ENCODE results near the gene KRAS. TPM values are rescaled to one million over a fixed set of nuclear protein-coding genes. Genes with fewer than 3 reads are reported as not detected.

KRAS gene
- total RNA-seq, 3 donors from 2014 or later: 10.6 to 15.7 (median 14.3) TPM

DNA sequence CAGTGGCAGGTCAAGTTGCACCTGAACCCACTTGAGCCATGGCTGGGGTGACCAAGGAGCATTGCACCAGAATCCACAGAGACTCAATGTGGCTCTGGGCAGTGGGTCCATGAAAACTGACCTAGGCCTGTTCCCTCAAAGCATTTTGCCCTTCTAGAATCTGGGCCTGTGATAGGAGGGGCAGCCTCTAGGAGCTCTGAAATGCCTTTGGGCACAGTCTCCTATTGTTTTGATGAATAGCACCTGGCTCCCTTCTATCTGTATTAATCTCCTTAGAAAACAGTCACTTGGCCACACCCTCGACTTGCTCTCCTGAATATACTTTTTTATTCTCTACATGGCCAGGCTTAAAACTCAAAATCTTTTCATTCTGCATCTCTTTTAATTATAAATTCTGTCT, 14.1 kb upstream of the KRAS start:
- no peaks in the 10 kb centered on the region for H3K9me3 ChIP-seq
- no peak overlapping the region for H3K4me3 ChIP-seq
- no peaks in the 10 kb centered on the region for H3K4me1 ChIP-seq
- no peaks in the 10 kb centered on the region for H3K36me3 ChIP-seq
- TF ChIP-seq, protein P1, sequence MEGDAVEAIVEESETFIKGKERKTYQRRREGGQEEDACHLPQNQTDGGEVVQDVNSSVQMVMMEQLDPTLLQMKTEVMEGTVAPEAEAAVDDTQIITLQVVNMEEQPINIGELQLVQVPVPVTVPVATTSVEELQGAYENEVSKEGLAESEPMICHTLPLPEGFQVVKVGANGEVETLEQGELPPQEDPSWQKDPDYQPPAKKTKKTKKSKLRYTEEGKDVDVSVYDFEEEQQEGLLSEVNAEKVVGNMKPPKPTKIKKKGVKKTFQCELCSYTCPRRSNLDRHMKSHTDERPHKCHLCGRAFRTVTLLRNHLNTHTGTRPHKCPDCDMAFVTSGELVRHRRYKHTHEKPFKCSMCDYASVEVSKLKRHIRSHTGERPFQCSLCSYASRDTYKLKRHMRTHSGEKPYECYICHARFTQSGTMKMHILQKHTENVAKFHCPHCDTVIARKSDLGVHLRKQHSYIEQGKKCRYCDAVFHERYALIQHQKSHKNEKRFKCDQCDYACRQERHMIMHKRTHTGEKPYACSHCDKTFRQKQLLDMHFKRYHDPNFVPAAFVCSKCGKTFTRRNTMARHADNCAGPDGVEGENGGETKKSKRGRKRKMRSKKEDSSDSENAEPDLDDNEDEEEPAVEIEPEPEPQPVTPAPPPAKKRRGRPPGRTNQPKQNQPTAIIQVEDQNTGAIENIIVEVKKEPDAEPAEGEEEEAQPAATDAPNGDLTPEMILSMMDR (IDR thresholded peaks at IDR 0.05): no peak
- no peak for TF ChIP-seq POLR2AphosphoS5 (IDR thresholded peaks at IDR 0.05)
- TF ChIP-seq POLR2A (IDR thresholded peaks at IDR 0.05): no peak
- no peak for DNase-seq (ENCODE audit: low spot score in 2 of 2)
- intact Hi-C loops (cut with DNase I; ENCODE audit: low total_unique reads): no loop called here
- no peaks in the 10 kb centered on the region for H3K27me3 ChIP-seq
- no peak overlapping the region for H3K27ac ChIP-seq

GRCh38 chr12:25264114-25264513, 13.4 kb upstream of the KRAS start:
- no peaks in the 10 kb centered on the region for H3K9me3 ChIP-seq
- no peak overlapping the region for H3K27ac ChIP-seq
- no peaks in the 10 kb centered on the region for H3K36me3 ChIP-seq
- no peaks in the 10 kb centered on the region for H3K27me3 ChIP-seq
- H3K4me3 ChIP-seq: no peak overlapping the region
- intact Hi-C loops (cut with DNase I; ENCODE audit: low total_unique reads): no loop called here
- H3K4me1 ChIP-seq: no peaks in the 10 kb centered on the region
- TF ChIP-seq POLR2A (IDR thresholded peaks at IDR 0.05) (no peak), POLR2AphosphoS5 (IDR thresholded peaks at IDR 0.05) (no peak)
- TF ChIP-seq, protein P1 (IDR thresholded peaks at IDR 0.05): no peak
- DNase-seq (ENCODE audit: low spot score in 2 of 2): no peak

- no peaks in the 10 kb centered on the region for H3K9me3 ChIP-seq
- TF ChIP-seq, protein P1 (IDR thresholded peaks at IDR 0.05): no peak
- TF ChIP-seq POLR2A (IDR thresholded peaks at IDR 0.05): no peak
Measured at GRCh38 chr12:25263594-25263993, 12.9 kb upstream of the KRAS start.

DNA sequence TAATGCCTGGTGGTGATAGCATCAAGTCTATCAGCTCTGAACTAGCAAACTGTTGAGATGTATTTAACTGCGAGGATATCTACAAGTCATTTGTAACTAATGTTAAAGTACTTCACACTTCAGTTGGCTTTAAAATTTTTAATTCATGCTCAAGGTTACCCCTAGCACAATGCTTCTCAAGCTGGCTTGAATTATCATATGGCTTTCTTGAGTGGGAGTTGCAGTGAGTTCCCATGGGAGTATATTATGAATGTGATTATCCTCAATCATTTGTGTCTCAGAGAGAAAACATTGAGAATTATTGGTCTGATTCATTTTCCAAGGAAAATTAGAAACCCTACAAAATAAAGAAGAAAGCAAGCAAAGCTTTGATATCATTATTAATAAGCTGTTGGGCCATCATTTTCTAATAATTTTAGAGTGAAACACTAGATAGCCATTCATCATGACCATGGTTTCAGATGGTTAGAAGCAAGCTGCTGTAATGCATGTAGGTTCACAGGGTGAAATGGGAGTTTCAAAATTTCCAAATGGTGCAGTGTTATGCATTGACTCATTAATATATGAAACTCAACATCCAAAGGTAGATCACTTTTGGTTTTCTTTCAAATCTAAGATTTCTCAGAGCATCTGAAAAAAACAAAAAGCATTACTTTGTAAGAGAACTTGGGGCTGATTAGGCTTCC, 11.8 kb upstream of the KRAS start:
- Histone ChIP-seq H3K4me3 (no peak overlapping the region), H3K4me1 (no peaks in the 10 kb centered on the region), H3K36me3 (no peaks in the 10 kb centered on the region), H3K27ac (no peak overlapping the region), H3K27me3 (no peaks in the 10 kb centered on the region), H3K9me3 (no peaks in the 10 kb centered on the region)
- DNase-seq (ENCODE audit: low spot score in 2 of 2): no peak
- no peak for TF ChIP-seq POLR2A (IDR thresholded peaks at IDR 0.05)
- TF ChIP-seq, protein P1 (IDR thresholded peaks at IDR 0.05): no peak
- no peak for TF ChIP-seq POLR2AphosphoS5 (IDR thresholded peaks at IDR 0.05)
- intact Hi-C loops (cut with DNase I; ENCODE audit: low total_unique reads): no loop called here

More at GRCh38 chr12:25263594-25263993, 12.9 kb upstream of the KRAS start:
- DNase-seq (ENCODE audit: low spot score in 2 of 2): no peak
- no peak overlapping the region for H3K4me3 ChIP-seq
- H3K4me1 ChIP-seq: no peaks in the 10 kb centered on the region
- no peak overlapping the region for H3K27ac ChIP-seq
- H3K36me3 ChIP-seq: no peaks in the 10 kb centered on the region
- no peaks in the 10 kb centered on the region for H3K27me3 ChIP-seq
- intact Hi-C loops (cut with DNase I; ENCODE audit: low total_unique reads): no loop called here

DNA sequence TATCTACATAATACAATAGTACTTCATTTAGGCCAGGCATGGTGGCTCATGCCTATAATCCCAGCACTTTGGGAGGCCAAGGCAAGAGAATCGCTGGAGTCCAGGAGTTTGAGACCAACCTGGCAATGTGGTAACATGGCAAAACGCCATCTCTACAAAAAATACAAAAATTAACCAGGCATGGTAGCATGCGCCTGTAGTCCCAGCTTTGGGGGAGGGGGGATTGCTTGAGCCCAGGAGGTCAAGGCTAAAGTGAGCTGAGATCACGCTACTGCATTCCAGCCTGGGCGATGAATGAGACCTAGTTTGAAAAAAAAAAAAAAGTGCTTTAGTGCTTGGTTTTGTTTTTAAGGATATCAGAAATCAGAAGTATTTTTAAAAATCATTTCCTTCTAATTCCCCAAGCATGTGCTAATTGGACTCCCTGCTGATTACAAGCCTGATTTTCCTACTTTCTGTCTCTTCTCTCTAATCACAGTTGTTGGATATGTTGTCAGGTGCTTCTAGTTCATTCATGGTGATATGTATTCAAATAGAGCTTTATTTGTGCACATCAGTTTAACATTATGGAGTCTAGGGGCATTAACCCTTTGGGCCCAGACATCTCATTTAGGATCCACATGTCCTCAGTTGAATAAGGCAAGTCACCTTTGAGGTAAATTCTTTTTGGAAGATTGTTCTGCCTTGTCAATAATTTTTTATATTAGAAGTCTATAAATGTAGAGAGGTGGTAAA, 7.0 kb upstream of the KRAS start:
- Histone ChIP-seq H3K4me1 (no peaks in the 10 kb centered on the region), H3K4me3 (no peak overlapping the region), H3K27ac (no peak overlapping the region), H3K36me3 (no peaks in the 10 kb centered on the region), H3K9me3 (no peaks in the 10 kb centered on the region), H3K27me3 (no peaks in the 10 kb centered on the region)
- intact Hi-C loops (cut with DNase I; ENCODE audit: low total_unique reads): no loop called here
- TF ChIP-seq, protein P1 (IDR thresholded peaks at IDR 0.05): no peak
- TF ChIP-seq POLR2AphosphoS5 (IDR thresholded peaks at IDR 0.05): no peak
- TF ChIP-seq POLR2A (IDR thresholded peaks at IDR 0.05): no peak
- no peak for DNase-seq (ENCODE audit: low spot score in 2 of 2)

Measured in breast epithelium (tissue), 4 donors.